ENCODE results near the gene IQSEC1. TPM values are rescaled to one million over a fixed set of nuclear protein-coding genes. Genes with fewer than 3 reads are reported as not detected.

IQSEC1 gene
- total RNA-seq, 1 donor from 2014 or later: 34.2 TPM

DNA sequence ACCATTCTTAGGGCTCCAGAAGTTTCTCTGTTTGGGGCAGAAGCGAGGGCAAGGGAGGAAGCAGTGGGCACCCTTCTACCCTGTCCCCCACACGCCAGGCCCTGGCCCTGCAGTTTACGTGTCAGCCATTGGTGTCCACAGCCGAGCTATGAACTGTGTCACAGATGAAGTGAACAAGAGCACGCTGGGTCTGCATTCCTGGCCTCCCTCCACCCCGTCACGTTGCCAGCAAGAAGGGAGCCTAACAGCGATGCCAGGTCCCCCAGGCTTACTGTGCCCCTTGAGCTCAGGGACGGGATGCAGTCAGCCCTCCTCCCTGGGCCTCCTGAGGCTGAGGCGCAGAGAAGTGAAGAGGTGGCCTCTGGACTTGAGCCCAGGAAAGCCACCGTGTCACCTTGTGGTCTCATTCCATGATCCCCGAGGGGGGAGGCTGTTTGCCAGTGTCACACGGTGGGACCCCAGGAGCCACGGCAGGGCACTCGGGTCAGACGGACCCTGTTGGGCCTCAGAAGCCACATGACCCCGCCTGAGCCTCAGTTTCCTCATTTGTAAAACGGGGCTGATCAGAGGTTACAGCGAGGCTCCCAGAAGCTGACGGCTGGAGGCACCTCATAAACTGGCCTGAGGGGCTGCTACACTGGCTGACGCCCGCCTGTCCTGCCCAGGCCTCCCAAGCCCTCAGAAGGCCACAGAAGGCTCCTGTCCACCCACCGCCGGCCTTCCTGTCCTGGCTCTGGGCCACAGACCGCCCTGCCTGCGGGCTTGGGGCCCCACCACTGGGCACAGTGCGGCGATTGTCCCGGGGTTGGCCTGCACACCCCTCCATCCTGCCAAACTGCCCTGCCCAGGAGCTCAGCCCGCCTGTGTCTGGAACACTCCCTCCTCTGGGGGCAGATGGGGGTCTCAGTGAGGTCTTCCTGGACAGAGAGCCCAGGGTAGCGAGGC lies 18.6 kb downstream of the IQSEC1 start:
- H3K27ac Mint-ChIP-seq: no peak overlapping the region
- no peaks in the 10 kb centered on the region for H3K9me3 Mint-ChIP-seq (ENCODE audit: low read depth)
- H3K36me3 Mint-ChIP-seq (ENCODE audit: insufficient read depth): no peaks in the 10 kb centered on the region
- TF ChIP-seq, protein P1, sequence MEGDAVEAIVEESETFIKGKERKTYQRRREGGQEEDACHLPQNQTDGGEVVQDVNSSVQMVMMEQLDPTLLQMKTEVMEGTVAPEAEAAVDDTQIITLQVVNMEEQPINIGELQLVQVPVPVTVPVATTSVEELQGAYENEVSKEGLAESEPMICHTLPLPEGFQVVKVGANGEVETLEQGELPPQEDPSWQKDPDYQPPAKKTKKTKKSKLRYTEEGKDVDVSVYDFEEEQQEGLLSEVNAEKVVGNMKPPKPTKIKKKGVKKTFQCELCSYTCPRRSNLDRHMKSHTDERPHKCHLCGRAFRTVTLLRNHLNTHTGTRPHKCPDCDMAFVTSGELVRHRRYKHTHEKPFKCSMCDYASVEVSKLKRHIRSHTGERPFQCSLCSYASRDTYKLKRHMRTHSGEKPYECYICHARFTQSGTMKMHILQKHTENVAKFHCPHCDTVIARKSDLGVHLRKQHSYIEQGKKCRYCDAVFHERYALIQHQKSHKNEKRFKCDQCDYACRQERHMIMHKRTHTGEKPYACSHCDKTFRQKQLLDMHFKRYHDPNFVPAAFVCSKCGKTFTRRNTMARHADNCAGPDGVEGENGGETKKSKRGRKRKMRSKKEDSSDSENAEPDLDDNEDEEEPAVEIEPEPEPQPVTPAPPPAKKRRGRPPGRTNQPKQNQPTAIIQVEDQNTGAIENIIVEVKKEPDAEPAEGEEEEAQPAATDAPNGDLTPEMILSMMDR (IDR thresholded peaks at IDR 0.05; ENCODE audit: unreplicated experiment): no peak
- H3K27me3 Mint-ChIP-seq: peaks cover 8% of the 10 kb centered on the region
- DNase-seq (ENCODE audit: low spot score, unreplicated experiment): no peak
- H3K4me3 Mint-ChIP-seq (ENCODE audit: low read depth): no peak overlapping the region
- no peaks in the 10 kb centered on the region for H3K4me1 Mint-ChIP-seq (ENCODE audit: low read depth)

DNA sequence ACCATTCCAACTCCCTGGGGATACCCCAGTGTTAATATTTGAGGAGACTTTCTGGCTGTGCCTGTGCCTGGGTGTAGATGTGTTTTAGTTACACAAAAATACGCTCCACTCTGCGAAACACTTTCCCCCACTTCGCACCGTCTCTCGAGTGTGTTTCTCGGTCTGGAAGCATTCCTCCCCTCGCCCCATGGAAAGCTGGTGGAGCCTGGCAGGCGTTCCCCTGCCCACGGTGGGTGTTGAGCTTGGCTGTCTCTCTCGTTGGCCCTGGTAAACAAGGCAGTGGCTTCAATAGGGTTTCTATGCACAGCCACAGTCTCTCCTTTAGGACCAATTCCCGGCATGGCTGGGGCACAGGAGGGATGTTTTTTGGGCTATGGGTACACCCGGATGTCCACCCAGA lies 19.3 kb downstream of the IQSEC1 start:
- no peak overlapping the region for H3K4me3 Mint-ChIP-seq (ENCODE audit: low read depth)
- no peak for DNase-seq (ENCODE audit: low spot score, unreplicated experiment)
- no peaks in the 10 kb centered on the region for H3K9me3 Mint-ChIP-seq (ENCODE audit: low read depth)
- peaks cover 8% of the 10 kb centered on the region for H3K27me3 Mint-ChIP-seq
- no peaks in the 10 kb centered on the region for H3K36me3 Mint-ChIP-seq (ENCODE audit: insufficient read depth)
- no peaks in the 10 kb centered on the region for H3K4me1 Mint-ChIP-seq (ENCODE audit: low read depth)
- TF ChIP-seq, protein P1 (IDR thresholded peaks at IDR 0.05; ENCODE audit: unreplicated experiment): no peak
- H3K27ac Mint-ChIP-seq: no peak overlapping the region

DNA sequence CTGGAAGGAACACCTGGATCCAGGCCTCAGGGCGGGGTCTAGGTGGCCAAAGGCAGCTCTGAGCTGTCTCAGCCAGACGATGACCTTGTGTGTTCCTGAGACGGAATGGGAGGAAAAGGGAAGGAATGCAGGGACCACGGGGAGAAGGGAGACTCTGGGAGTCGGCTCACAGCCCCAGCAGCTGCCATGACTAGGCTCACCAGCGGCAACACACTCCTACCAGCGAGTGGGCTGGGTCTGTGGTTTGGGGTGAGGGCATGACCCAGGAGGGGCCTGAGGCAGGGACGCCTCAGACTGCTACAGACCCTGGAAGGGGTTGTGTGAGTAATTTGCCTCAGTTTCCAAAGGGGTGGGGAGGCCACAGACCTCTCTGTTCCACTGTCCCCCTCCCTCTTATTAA lies 19.8 kb downstream of the IQSEC1 start:
- H3K9me3 Mint-ChIP-seq (ENCODE audit: low read depth): no peaks in the 10 kb centered on the region
- H3K4me1 Mint-ChIP-seq (ENCODE audit: low read depth): no peaks in the 10 kb centered on the region
- no peaks in the 10 kb centered on the region for H3K36me3 Mint-ChIP-seq (ENCODE audit: insufficient read depth)
- no peak overlapping the region for H3K27ac Mint-ChIP-seq
- no peak for DNase-seq (ENCODE audit: low spot score, unreplicated experiment)
- TF ChIP-seq, protein P1 (IDR thresholded peaks at IDR 0.05; ENCODE audit: unreplicated experiment): no peak
- peaks cover 8% of the 10 kb centered on the region for H3K27me3 Mint-ChIP-seq
- H3K4me3 Mint-ChIP-seq (ENCODE audit: low read depth): no peak overlapping the region

DNA sequence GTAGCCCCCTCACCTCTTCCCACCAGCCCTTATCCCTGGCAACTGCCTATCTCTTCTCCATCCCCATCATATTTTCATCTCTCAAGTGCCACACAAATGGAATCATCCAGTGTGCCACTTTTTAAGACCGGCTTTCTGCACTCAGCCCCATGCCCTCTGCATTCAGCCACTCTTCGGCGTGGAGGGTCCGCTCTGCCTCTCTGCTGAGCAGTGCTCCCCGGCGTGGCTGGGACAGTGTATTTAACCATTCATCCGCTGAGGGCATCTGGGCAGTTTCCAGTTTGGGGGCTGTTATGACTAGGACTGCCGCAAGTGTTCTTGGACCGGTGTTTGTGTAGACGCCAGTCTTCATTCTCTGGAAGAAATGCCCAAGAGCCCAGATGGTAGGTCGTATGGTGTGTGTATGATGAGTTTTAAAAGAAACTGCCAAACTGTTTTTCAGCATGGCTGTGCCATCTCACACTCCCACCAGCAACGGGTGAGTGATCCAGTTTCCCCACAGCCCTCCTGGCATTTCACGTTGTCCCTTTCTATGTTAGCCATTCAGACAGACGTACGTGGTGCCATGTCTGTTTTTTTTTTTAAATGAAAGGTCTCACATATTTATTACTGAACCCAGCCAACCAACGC lies 20.9 kb downstream of the IQSEC1 start:
- Mint-ChIP-seq H3K9me3 (ENCODE audit: low read depth) (no peaks in the 10 kb centered on the region), H3K4me3 (ENCODE audit: low read depth) (no peak overlapping the region), H3K27ac (no peak overlapping the region), H3K27me3 (peaks cover 8% of the 10 kb centered on the region), H3K36me3 (ENCODE audit: insufficient read depth) (no peaks in the 10 kb centered on the region), H3K4me1 (ENCODE audit: low read depth) (no peaks in the 10 kb centered on the region)
- DNase-seq (ENCODE audit: low spot score, unreplicated experiment): no peak
- TF ChIP-seq, protein P1 (IDR thresholded peaks at IDR 0.05; ENCODE audit: unreplicated experiment): no peak

DNA sequence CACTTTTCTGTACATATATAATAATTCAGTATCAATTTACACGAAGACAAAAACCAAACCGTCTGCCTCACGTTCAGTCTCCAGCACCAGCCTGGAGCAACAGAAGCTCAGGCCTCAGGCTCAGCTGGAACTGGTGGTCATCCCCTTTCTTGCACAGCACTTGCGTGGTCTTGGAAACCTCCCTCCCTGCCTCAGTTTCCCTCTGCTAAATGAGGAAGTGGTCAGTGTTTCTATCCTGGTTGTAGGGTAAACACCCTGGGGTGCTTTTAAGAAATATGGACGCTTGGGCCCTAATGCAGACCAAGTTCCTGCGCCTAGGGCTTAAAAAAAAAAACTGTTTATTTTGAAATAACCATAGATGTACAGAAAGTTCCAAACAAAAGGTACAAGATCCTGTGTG lies 21.6 kb downstream of the IQSEC1 start:
- H3K4me3 Mint-ChIP-seq (ENCODE audit: low read depth): no peak overlapping the region
- H3K9me3 Mint-ChIP-seq (ENCODE audit: low read depth): no peaks in the 10 kb centered on the region
- no peaks in the 10 kb centered on the region for H3K36me3 Mint-ChIP-seq (ENCODE audit: insufficient read depth)
- TF ChIP-seq, protein P1 (IDR thresholded peaks at IDR 0.05; ENCODE audit: unreplicated experiment): no peak
- no peaks in the 10 kb centered on the region for H3K4me1 Mint-ChIP-seq (ENCODE audit: low read depth)
- H3K27me3 Mint-ChIP-seq: peaks cover 12% of the 10 kb centered on the region
- H3K27ac Mint-ChIP-seq: no peak overlapping the region
- no peak for DNase-seq (ENCODE audit: low spot score, unreplicated experiment)
